Measurements from ENCODE around the gene ZDHHC8. TPM values are rescaled to one million over a fixed set of nuclear protein-coding genes. Genes with fewer than 3 reads are reported as not detected.
"Not testable (repeated sequence)": the region's sequence is repeated elsewhere in the genome, so short reads cannot be mapped to it uniquely, and the experiment has no call there.

ZDHHC8 gene
- total RNA-seq, 1 donor from 2014 or later, result 35.5 TPM

DNA sequence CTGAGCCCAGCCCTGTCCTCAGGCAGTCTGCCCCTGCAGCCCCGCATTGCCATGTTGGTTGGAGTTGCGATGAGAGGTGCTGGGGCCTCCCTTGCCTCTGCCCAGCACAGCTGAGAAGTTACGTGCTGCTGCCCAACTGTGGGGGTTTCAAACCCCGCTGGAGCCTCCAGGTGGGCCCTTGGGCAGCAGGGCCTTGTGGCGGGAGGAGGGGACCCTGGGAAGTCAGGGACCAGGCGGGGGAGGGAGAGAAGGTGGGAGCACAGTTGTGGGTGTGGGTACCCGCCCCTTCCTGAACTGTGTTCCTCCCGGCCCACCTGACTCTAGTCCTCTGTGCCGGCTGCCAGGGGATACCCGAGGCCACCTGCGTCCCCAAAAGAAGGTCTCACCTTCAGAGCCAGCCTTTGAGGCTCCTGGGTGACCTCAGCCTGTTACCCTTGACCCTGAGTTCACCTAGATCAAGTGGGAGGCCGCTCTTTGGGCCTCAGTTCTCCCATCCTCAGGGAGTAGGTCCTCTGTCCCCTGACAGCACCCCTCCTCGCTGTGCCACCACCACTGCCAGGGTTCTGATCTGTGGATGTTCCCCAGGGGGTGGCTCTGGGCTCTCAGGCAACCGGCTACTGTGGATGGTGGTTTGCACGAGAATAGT lies 26.9 kb downstream of the ZDHHC8 start:
- Histone ChIP-seq H3K27me3 (peaks cover 4% of the 10 kb centered on the region), H3K36me3 (no peaks in the 10 kb centered on the region), H3K4me3 (no peak overlapping the region), H3K9me3 (no peaks in the 10 kb centered on the region), H3K4me1 (no peaks in the 10 kb centered on the region), H3K27ac (no peak overlapping the region)
- DNase-seq (ENCODE audit: low spot score in 2 of 2), result no peak
- TF ChIP-seq CTCF (IDR thresholded peaks at IDR 0.05), result no peak
- intact Hi-C loops (cut with DNase I), result no loop called here

- intact Hi-C loops (cut with DNase I), result no loop called here
- no peak for DNase-seq (ENCODE audit: low spot score in 2 of 2)
- no peak overlapping the region for H3K4me3 ChIP-seq
- no peaks in the 10 kb centered on the region for H3K4me1 ChIP-seq
- no peak for TF ChIP-seq CTCF (IDR thresholded peaks at IDR 0.05)
- H3K27ac ChIP-seq, result no peak overlapping the region
- H3K27me3 ChIP-seq, result peaks cover 2% of the 10 kb centered on the region
- no peaks in the 10 kb centered on the region for H3K36me3 ChIP-seq
- no peaks in the 10 kb centered on the region for H3K9me3 ChIP-seq
Observed at GRCh38 chr22:20159076-20159475, 27.5 kb downstream of the ZDHHC8 start.

DNA sequence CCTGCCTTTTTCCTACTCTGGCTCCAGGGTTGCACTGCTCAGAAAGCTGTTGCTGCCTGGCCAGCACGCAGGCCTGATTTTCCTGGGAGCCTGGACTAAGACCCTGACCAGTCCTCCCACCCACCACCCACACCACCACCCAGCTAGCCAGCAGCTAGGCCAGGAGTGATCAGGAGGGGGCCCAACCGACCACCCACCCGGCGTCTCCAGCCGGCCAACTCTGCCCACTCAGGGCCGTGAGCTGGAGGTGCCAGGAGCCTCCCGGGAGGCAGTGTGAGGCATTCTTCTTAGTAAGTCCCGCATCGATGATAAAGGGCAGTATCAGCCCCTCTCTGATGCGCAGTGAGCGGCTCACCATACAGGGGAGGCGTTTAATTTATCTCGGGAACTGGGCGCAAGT lies 27.9 kb downstream of the ZDHHC8 start:
- intact Hi-C loops (cut with DNase I), result not testable (repeated sequence)

GRCh38 chr22:20160041-20160440 lies 28.4 kb downstream of the ZDHHC8 start:
- H3K9me3 ChIP-seq, result no peaks in the 10 kb centered on the region
- no peak for TF ChIP-seq CTCF (IDR thresholded peaks at IDR 0.05)
- H3K4me3 ChIP-seq, result no peak overlapping the region
- H3K4me1 ChIP-seq, result no peaks in the 10 kb centered on the region
- H3K27ac ChIP-seq, result no peak overlapping the region
- intact Hi-C loops (cut with DNase I), result no loop called here
- no peak for DNase-seq (ENCODE audit: low spot score in 2 of 2)
- no peaks in the 10 kb centered on the region for H3K36me3 ChIP-seq
- no peaks in the 10 kb centered on the region for H3K27me3 ChIP-seq

More for the DNA sequence above, 27.9 kb downstream of the ZDHHC8 start:
- H3K27ac ChIP-seq; DNase-seq (ENCODE audit: low spot score in 2 of 2); H3K4me3 ChIP-seq; H3K4me1 ChIP-seq; H3K27me3 ChIP-seq; H3K9me3 ChIP-seq; H3K36me3 ChIP-seq: not testable (repeated sequence)

GRCh38 chr22:20164863-20165262 lies 33.3 kb downstream of the ZDHHC8 start:
- Histone ChIP-seq H3K4me1 (no peaks in the 10 kb centered on the region), H3K36me3 (no peaks in the 10 kb centered on the region), H3K9me3 (no peaks in the 10 kb centered on the region), H3K27ac (no peak overlapping the region), H3K4me3 (no peak overlapping the region), H3K27me3 (no peaks in the 10 kb centered on the region)
- intact Hi-C loops (cut with DNase I), result no loop called here
- no peak for DNase-seq (ENCODE audit: low spot score in 2 of 2)
- TF ChIP-seq CTCF (IDR thresholded peaks at IDR 0.05), result no peak

- TF ChIP-seq CTCF (IDR thresholded peaks at IDR 0.05), result no peak
- no peaks in the 10 kb centered on the region for H3K4me1 ChIP-seq
- H3K27ac ChIP-seq, result no peak overlapping the region
- no peaks in the 10 kb centered on the region for H3K36me3 ChIP-seq
- no peaks in the 10 kb centered on the region for H3K9me3 ChIP-seq
- DNase-seq (ENCODE audit: low spot score in 2 of 2), result no peak
- no peaks in the 10 kb centered on the region for H3K27me3 ChIP-seq
- intact Hi-C loops (cut with DNase I), result no loop called here
- H3K4me3 ChIP-seq, result no peak overlapping the region
Observed at GRCh38 chr22:20165421-20165820, 33.8 kb downstream of the ZDHHC8 start.
